ENCODE measurements around the gene TMEM150C.

DNA sequence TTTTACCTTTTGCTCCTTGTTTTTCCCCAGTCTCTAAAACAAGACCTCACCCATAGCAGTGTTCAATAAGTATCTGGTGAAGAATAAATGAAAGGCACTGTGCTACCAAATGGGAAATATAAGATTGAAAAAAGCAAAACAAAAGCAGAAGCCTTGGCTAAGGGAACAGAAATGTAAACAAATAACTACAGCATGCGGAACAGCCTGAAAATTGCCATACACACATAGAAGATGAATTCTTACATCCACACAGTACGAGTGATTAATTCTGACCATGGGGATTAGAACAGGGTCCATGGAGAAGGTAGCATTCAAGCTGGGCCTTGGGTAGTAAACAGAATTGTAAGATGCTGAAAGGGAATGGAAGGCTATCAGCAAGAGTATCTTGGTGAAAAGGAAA lies 40.5 kb downstream of the TMEM150C start:
- TF ChIP-seq, protein P1, sequence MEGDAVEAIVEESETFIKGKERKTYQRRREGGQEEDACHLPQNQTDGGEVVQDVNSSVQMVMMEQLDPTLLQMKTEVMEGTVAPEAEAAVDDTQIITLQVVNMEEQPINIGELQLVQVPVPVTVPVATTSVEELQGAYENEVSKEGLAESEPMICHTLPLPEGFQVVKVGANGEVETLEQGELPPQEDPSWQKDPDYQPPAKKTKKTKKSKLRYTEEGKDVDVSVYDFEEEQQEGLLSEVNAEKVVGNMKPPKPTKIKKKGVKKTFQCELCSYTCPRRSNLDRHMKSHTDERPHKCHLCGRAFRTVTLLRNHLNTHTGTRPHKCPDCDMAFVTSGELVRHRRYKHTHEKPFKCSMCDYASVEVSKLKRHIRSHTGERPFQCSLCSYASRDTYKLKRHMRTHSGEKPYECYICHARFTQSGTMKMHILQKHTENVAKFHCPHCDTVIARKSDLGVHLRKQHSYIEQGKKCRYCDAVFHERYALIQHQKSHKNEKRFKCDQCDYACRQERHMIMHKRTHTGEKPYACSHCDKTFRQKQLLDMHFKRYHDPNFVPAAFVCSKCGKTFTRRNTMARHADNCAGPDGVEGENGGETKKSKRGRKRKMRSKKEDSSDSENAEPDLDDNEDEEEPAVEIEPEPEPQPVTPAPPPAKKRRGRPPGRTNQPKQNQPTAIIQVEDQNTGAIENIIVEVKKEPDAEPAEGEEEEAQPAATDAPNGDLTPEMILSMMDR (IDR thresholded peaks at IDR 0.05; ENCODE audit: low read depth, low read length) = no peak
- TF ChIP-seq POLR2A (IDR thresholded peaks at IDR 0.05; ENCODE audit: extremely low read depth, insufficient read length) = no peak
- TF ChIP-seq, protein P2, sequence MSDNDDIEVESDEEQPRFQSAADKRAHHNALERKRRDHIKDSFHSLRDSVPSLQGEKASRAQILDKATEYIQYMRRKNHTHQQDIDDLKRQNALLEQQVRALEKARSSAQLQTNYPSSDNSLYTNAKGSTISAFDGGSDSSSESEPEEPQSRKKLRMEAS (IDR thresholded peaks at IDR 0.05; ENCODE audit: low read depth, low read length) = no peak

All from NB4 (cell line).